HTR-8/SVneo (cell line): ENCODE results near the gene SMU1.
"Not testable (repeated sequence)": the region's sequence is repeated elsewhere in the genome, so short reads cannot be mapped to it uniquely, and the experiment has no call there.

Experiments used
- DNase-seq: peaks from one replicate; pipeline ENCODE4 v3.0.0; 2011; ENCODE audit warnings: low spot score, mixed read lengths; ENCODE audit not compliant: insufficient read length
- FAIRE-seq: peaks from 2 replicates; lab custom pipeline; 2011; peaks lifted over from hg19 to GRCh38; lab: Jason Lieb, UNC

The SMU1 gene

GRCh38 chr9:33022303-33022702 is 54.2 kb downstream of the SMU1 start:
- DNase-seq (no peak), FAIRE-seq (no peak)

- no peak for FAIRE-seq
- DNase-seq, result no peak
Measured at GRCh38 chr9:33019797-33020196, 56.7 kb downstream of the SMU1 start.

GRCh38 chr9:33017283-33018041 is 59.0 kb downstream of the SMU1 start:
- no peak for FAIRE-seq
- no peak for DNase-seq

- FAIRE-seq, result no peak
- DNase-seq, result no peak
Measured at GRCh38 chr9:33014665-33015014, 61.8 kb downstream of the SMU1 start.

GRCh38 chr9:33013962-33014664 is 62.4 kb downstream of the SMU1 start:
- FAIRE-seq, result no peak
- no peak for DNase-seq

- FAIRE-seq (no peak), DNase-seq (no peak)
Measured at GRCh38 chr9:33012328-33013069, 64.0 kb downstream of the SMU1 start.

- no peak for DNase-seq
- no peak for FAIRE-seq
Measured at GRCh38 chr9:33011831-33012230, 64.6 kb downstream of the SMU1 start.

- no peak for FAIRE-seq
Measured at GRCh38 chr9:33007755-33008154, 68.7 kb downstream of the SMU1 start.

GRCh38 chr9:33005335-33005734 is 71.1 kb downstream of the SMU1 start:
- not testable (repeated sequence) for FAIRE-seq, DNase-seq

More at GRCh38 chr9:33007755-33008154, 68.7 kb downstream of the SMU1 start:
- no peak for DNase-seq

GRCh38 chr9:33000682-33001055 is 75.8 kb downstream of the SMU1 start:
- FAIRE-seq, DNase-seq: not testable (repeated sequence)

- no peak for FAIRE-seq
- DNase-seq, result no peak
Measured at GRCh38 chr9:32992595-32993238, 83.8 kb downstream of the SMU1 start.

- no peak for FAIRE-seq
Measured at GRCh38 chr9:32991897-32992594, 84.4 kb downstream of the SMU1 start.

More at GRCh38 chr9:32991897-32992594, 84.4 kb downstream of the SMU1 start:
- DNase-seq, result no peak
